ENCODE measurements around the gene ATP4B. TPM values are rescaled to one million over a fixed set of nuclear protein-coding genes. Genes with fewer than 3 reads are reported as not detected.

Gene ATP4B
- total RNA-seq, 6 experiments from 2014 or later = not detected

- no peak for TF ChIP-seq POLR2A (IDR thresholded peaks at IDR 0.05)
- no peak for TF ChIP-seq CTCF (IDR thresholded peaks at IDR 0.05)
- peaks cover 0 to 55% (median 15%) of the 10 kb centered on the region in 4 donors for H3K36me3 ChIP-seq
- DNase-seq = peak in 2 of 3 donors; percentile 25 to 37
Observed at GRCh38 chr13:113637262-113638160, 20.5 kb downstream of the ATP4B start.

GRCh38 chr13:113636266-113636963 lies 21.6 kb downstream of the ATP4B start:
- peak in 2 of 3 donors; percentile 35 to 37 for DNase-seq
- 98% methylated on average over 7 of the region's 24 CpGs for WGBS (ENCODE audit: insufficient coverage, low coverage, low lambda C conversion rate, missing lambda C conversion rate)
- H3K36me3 ChIP-seq = peaks cover 0 to 63% (median 14%) of the 10 kb centered on the region in 4 donors

More at GRCh38 chr13:113637262-113638160, 20.5 kb downstream of the ATP4B start:
- intact Hi-C loops (cut with DNase I) = no loop called here
- ATAC-seq = no peak
- H3K4me3 ChIP-seq = no peak overlapping the region
- no peaks in the 10 kb centered on the region for H3K9me3 ChIP-seq
- no peaks in the 10 kb centered on the region for H3K27me3 ChIP-seq
- H3K27ac ChIP-seq = no peak overlapping the region
- H3K4me1 ChIP-seq = no peaks in the 10 kb centered on the region
- 93% methylated on average over 20 of the region's 30 CpGs for WGBS (ENCODE audit: insufficient coverage, low coverage, low lambda C conversion rate, missing lambda C conversion rate)

GRCh38 chr13:113635709-113636108 lies 22.3 kb downstream of the ATP4B start:
- peaks cover 0 to 62% (median 14%) of the 10 kb centered on the region in 4 donors for H3K36me3 ChIP-seq
- intact Hi-C loops (cut with DNase I) = no loop called here
- peak in 1 of 3 donors; percentile 44 for DNase-seq

More at GRCh38 chr13:113636266-113636963, 21.6 kb downstream of the ATP4B start:
- TF ChIP-seq POLR2A (IDR thresholded peaks at IDR 0.05) (no peak), CTCF (IDR thresholded peaks at IDR 0.05) (no peak)
- Histone ChIP-seq H3K4me3 (no peak overlapping the region), H3K4me1 (no peaks in the 10 kb centered on the region), H3K9me3 (no peaks in the 10 kb centered on the region), H3K27ac (no peak overlapping the region), H3K27me3 (no peaks in the 10 kb centered on the region)
- intact Hi-C loops (cut with DNase I) = no loop called here
- ATAC-seq = no peak

GRCh38 chr13:113635048-113635420 lies 23.0 kb downstream of the ATP4B start:
- Histone ChIP-seq H3K4me3 (no peak overlapping the region), H3K36me3 (peaks cover 0 to 55% (median 14%) of the 10 kb centered on the region in 4 donors), H3K9me3 (no peaks in the 10 kb centered on the region), H3K27ac (no peak overlapping the region), H3K27me3 (no peaks in the 10 kb centered on the region), H3K4me1 (no peaks in the 10 kb centered on the region)
- intact Hi-C loops (cut with DNase I) = no loop called here
- WGBS (ENCODE audit: insufficient coverage, low coverage, low lambda C conversion rate, missing lambda C conversion rate) = no CpG with 5 or more reads among the region's 7 CpGs
- TF ChIP-seq CTCF (IDR thresholded peaks at IDR 0.05) (no peak), POLR2A (IDR thresholded peaks at IDR 0.05) (no peak)
- ATAC-seq = peak in 1 of 4 donors; percentile 28
- DNase-seq = peak in 1 of 3 donors; percentile 12

More at GRCh38 chr13:113635709-113636108, 22.3 kb downstream of the ATP4B start:
- Histone ChIP-seq H3K4me3 (no peak overlapping the region), H3K9me3 (no peaks in the 10 kb centered on the region), H3K27ac (no peak overlapping the region), H3K4me1 (no peaks in the 10 kb centered on the region), H3K27me3 (no peaks in the 10 kb centered on the region)
- ATAC-seq = no peak
- 100% methylated on average over 9 of the region's 25 CpGs for WGBS (ENCODE audit: insufficient coverage, low coverage, low lambda C conversion rate, missing lambda C conversion rate)
- TF ChIP-seq CTCF (IDR thresholded peaks at IDR 0.05) = no peak
- TF ChIP-seq POLR2A (IDR thresholded peaks at IDR 0.05) = no peak
